ENCODE measurements around the gene TIMM8A. TPM values are rescaled to one million over a fixed set of nuclear protein-coding genes. Genes with fewer than 3 reads are reported as not detected.

TIMM8A gene
- total and polyA plus RNA-seq, 2 of the 13 experiments (the other 11 are each of a cell fraction or from before 2014, with no cell fraction given) = 6.1 to 25.5 TPM

DNA sequence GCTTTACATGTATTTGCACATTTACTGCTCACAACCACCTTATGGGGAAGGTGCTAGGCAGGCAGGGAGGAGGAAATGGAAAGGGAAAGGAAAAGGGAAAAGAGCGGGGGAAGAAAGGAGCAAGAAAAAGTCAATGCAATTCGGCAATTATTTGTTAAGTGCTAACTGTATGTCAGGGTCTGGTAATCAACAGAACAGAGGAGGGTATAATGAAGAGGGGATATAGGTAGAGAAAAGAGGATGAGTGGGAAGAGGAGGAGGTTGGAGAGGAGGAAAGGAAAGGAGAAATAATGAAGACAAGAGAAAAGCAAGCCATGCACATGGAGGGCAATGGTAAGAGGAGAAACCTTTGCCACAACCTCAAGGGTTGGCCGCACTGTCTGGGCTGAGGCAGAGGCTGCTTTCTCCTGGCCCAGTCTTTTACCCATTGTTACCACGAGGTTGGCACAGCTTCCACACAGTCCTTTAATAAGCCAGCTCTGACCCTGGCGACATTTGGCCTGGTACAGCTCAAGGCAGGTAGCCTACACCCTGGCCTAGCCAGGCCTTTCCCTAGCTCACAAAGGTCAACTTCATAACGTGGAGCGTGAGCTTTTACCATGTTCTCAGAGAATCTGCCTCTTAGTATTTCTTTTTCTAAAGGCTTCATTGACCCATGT lies 36.6 kb upstream of the TIMM8A start:
- in situ Hi-C loops (cut with HindIII; ENCODE audit: extremely low pct_ligation_motif_present, low pct_unique_long_range_greater_than_20kb) = no loop called here
- no peak overlapping the region for H2AFZ ChIP-seq (ENCODE audit: low read length)
- no peaks in the 10 kb centered on the region for H3K36me3 ChIP-seq (replicated peaks in 1 of 2; ENCODE audit: control insufficient read depth in 1 of 2, insufficient read depth in 2 of 2, low read length in 2 of 2)
- no peak for ATAC-seq
- no peak overlapping the region for H3K27ac ChIP-seq (ENCODE audit: extremely low read length, insufficient read depth, low read length)
- WGBS (ENCODE audit: low lambda C conversion rate) = 94% methylated on average over 3 of the region's 7 CpGs
- no peaks in the 10 kb centered on the region for H3K9me3 ChIP-seq (ENCODE audit: low read length)
- POLR2A ChIA-PET = no interaction called here
- H3K79me2 ChIP-seq (ENCODE audit: insufficient read depth, low read length) = no peaks in the 10 kb centered on the region
- no peak overlapping the region for H3K9ac ChIP-seq (ENCODE audit: insufficient read depth, low read depth, low read length)
- TF ChIP-seq SCMH1 (CRISPR knock-in tag; IDR thresholded peaks at IDR 0.05; ENCODE audit: borderline replicate concordance) (no peak), ZNF382 (CRISPR knock-in tag; IDR thresholded peaks at IDR 0.05; ENCODE audit: borderline replicate concordance) (no peak), ZNF563 (CRISPR knock-in tag; IDR thresholded peaks at IDR 0.05) (no peak), RCOR2 (CRISPR knock-in tag; IDR thresholded peaks at IDR 0.05) (no peak), ZNF607 (CRISPR knock-in tag; IDR thresholded peaks at IDR 0.05; ENCODE audit: borderline replicate concordance) (no peak)
- TF ChIP-seq, protein P1, sequence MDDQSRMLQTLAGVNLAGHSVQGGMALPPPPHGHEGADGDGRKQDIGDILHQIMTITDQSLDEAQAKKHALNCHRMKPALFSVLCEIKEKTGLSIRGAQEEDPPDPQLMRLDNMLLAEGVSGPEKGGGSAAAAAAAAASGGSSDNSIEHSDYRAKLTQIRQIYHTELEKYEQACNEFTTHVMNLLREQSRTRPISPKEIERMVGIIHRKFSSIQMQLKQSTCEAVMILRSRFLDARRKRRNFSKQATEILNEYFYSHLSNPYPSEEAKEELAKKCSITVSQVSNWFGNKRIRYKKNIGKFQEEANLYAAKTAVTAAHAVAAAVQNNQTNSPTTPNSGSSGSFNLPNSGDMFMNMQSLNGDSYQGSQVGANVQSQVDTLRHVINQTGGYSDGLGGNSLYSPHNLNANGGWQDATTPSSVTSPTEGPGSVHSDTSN (CRISPR knock-in tag; IDR thresholded peaks at IDR 0.05; ENCODE audit: borderline replicate concordance) = no peak
- TF ChIP-seq, protein P2, sequence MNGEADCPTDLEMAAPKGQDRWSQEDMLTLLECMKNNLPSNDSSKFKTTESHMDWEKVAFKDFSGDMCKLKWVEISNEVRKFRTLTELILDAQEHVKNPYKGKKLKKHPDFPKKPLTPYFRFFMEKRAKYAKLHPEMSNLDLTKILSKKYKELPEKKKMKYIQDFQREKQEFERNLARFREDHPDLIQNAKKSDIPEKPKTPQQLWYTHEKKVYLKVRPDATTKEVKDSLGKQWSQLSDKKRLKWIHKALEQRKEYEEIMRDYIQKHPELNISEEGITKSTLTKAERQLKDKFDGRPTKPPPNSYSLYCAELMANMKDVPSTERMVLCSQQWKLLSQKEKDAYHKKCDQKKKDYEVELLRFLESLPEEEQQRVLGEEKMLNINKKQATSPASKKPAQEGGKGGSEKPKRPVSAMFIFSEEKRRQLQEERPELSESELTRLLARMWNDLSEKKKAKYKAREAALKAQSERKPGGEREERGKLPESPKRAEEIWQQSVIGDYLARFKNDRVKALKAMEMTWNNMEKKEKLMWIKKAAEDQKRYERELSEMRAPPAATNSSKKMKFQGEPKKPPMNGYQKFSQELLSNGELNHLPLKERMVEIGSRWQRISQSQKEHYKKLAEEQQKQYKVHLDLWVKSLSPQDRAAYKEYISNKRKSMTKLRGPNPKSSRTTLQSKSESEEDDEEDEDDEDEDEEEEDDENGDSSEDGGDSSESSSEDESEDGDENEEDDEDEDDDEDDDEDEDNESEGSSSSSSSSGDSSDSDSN (CRISPR knock-in tag; IDR thresholded peaks at IDR 0.05) = no peak
- no peaks in the 10 kb centered on the region for H4K20me1 ChIP-seq (ENCODE audit: insufficient read depth, low read length)
- no peak overlapping the region for H3K4me2 ChIP-seq (ENCODE audit: low read depth, low read length)
- H3K27me3 ChIP-seq (ENCODE audit: control insufficient read depth in 1 of 2, insufficient read depth in 2 of 2, low read length in 2 of 2) = no peaks in the 10 kb centered on the region
- no peak for FAIRE-seq
- DNase-seq (ENCODE audit: low spot score) = no peak
- CTCF ChIA-PET (ENCODE audit: low intra/inter-chr PET ratio, low total read pairs) = no interaction called here
- intact Hi-C loops (cut with micrococcal nuclease; ENCODE audit: unreplicated experiment) = no loop called here
- no TSS peak for BruUV-seq (replicated peaks)
- H3K4me1 ChIP-seq (ENCODE audit: insufficient read depth, low read length) = no peaks in the 10 kb centered on the region
- no peak overlapping the region for H3K4me3 ChIP-seq (replicated peaks in 1 of 3; ENCODE audit: insufficient read depth in 1 of 3, low read depth in 2 of 3, low read length in 3 of 3)

Measured in HepG2 (cell line).